ENCODE results near the gene ZNF346. TPM values are rescaled to one million over a fixed set of nuclear protein-coding genes. Genes with fewer than 3 reads are reported as not detected.
A peak's percentile ranks its signal among the peaks of the same experiment; 100 is the strongest.

The ZNF346 gene
- total RNA-seq, 3 donors from 2014 or later (not counting 1 experiment from before 2014, with no cell fraction given) = 20.2 to 27.9 (median 21.6) TPM

DNA sequence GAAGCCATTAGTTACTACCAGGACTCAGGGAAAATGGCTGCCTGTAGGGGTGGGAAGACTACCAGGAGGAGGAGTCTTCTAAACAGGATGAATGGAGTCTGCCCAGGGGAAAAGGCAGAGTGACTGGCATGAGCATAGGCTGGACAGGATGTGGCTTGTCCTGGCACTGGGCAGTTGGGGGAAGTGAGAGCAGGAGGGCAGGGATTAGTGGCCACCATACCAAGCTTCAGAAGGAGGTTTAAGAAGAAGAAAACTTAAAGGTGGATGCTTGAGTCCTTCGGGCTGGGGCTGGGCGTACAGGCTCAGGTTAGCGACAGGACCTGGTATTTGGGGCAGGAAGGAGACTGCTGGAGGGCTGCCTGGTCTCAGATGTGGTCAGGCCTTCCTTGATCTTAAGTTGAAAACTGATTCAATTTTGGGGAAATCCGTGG lies 106.1 kb downstream of the ZNF346 start:
- Mint-ChIP-seq H3K4me1 (peaks cover 0 to 24% of the 10 kb centered on the region in 2 donors), H3K27me3 (ENCODE audit: low read depth in 2 of 2) (no peaks in the 10 kb centered on the region), H3K27ac (peak overlapping the region in 1 of 2 donors; percentile 20), H3K9me3 (no peaks in the 10 kb centered on the region), H3K4me3 (no peak overlapping the region), H3K36me3 (no peaks in the 10 kb centered on the region)
- 46% methylated on average over 4 of the region's 4 CpGs for WGBS (ENCODE audit: insufficient coverage)
- intact Hi-C loops (cut with micrococcal nuclease) = no loop called here
- TF ChIP-seq, protein P1, sequence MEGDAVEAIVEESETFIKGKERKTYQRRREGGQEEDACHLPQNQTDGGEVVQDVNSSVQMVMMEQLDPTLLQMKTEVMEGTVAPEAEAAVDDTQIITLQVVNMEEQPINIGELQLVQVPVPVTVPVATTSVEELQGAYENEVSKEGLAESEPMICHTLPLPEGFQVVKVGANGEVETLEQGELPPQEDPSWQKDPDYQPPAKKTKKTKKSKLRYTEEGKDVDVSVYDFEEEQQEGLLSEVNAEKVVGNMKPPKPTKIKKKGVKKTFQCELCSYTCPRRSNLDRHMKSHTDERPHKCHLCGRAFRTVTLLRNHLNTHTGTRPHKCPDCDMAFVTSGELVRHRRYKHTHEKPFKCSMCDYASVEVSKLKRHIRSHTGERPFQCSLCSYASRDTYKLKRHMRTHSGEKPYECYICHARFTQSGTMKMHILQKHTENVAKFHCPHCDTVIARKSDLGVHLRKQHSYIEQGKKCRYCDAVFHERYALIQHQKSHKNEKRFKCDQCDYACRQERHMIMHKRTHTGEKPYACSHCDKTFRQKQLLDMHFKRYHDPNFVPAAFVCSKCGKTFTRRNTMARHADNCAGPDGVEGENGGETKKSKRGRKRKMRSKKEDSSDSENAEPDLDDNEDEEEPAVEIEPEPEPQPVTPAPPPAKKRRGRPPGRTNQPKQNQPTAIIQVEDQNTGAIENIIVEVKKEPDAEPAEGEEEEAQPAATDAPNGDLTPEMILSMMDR (IDR thresholded peaks at IDR 0.05) = no peak
- H3K4me1 ChIP-seq (ENCODE audit: control insufficient read depth, insufficient read depth, low read length) = peaks cover 10% of the 10 kb centered on the region
- no peak overlapping the region for H3K27ac ChIP-seq (ENCODE audit: low read length)
- no peak overlapping the region for H3K4me3 ChIP-seq (ENCODE audit: low read length)
- ATAC-seq (no peak), DNase-seq (peak in 1 of 2 donors; percentile 64)
- no peaks in the 10 kb centered on the region for H3K9me3 ChIP-seq (ENCODE audit: control insufficient read depth, insufficient read depth, low read length)
- no peaks in the 10 kb centered on the region for H3K36me3 ChIP-seq (ENCODE audit: control insufficient read depth, insufficient read depth, low read length)
- H3K27me3 ChIP-seq (ENCODE audit: control insufficient read depth, insufficient read depth, low read length) = no peaks in the 10 kb centered on the region

- ATAC-seq = no peak
- Mint-ChIP-seq H3K9me3 (no peaks in the 10 kb centered on the region), H3K27me3 (ENCODE audit: low read depth in 2 of 2) (no peaks in the 10 kb centered on the region), H3K27ac (peak overlapping the region in 1 of 2 donors; percentile 72), H3K4me1 (peaks cover 12 to 34% of the 10 kb centered on the region in 2 donors), H3K36me3 (peaks cover 4% of the 10 kb centered on the region), H3K4me3 (peak overlapping the region; percentile 79)
- no peaks in the 10 kb centered on the region for H3K27me3 ChIP-seq (ENCODE audit: control insufficient read depth, insufficient read depth, low read length)
- intact Hi-C loops (cut with micrococcal nuclease) = no loop called here
- 86% methylated on average over 5 of the region's 5 CpGs for WGBS (ENCODE audit: insufficient coverage)
- H3K27ac ChIP-seq (ENCODE audit: low read length) = no peak overlapping the region
- no peak overlapping the region for H3K4me3 ChIP-seq (ENCODE audit: low read length)
- TF ChIP-seq, protein P1 (IDR thresholded peaks at IDR 0.05) = no peak
- peak in 1 of 2 donors; percentile 10 for DNase-seq
- peaks cover 20% of the 10 kb centered on the region for H3K4me1 ChIP-seq (ENCODE audit: control insufficient read depth, insufficient read depth, low read length)
- peaks cover 4% of the 10 kb centered on the region for H3K36me3 ChIP-seq (ENCODE audit: control insufficient read depth, insufficient read depth, low read length)
- H3K9me3 ChIP-seq (ENCODE audit: control insufficient read depth, insufficient read depth, low read length) = no peaks in the 10 kb centered on the region
Observed at GRCh38 chr5:177130211-177131018, 107.9 kb downstream of the ZNF346 start.

Other genes starting within 250 kb of the ZNF346 start
- not detected for gene UNC5A, start 212.1 kb upstream of the ZNF346 start, total RNA-seq
- gene HK3, start 123.3 kb upstream of the ZNF346 start, total RNA-seq = 10 to 100 TPM in 2 of 3 donors, 1 to 10 TPM in 1; 6.6 to 56.1 (median 26.2) TPM
- 10 to 100 TPM; 55.1 to 75.7 (median 57.3) TPM for gene UIMC1, start 15.9 kb upstream of the ZNF346 start, total RNA-seq
- 1 to 10 TPM in 2 of 3 donors, under 1 TPM in 1; 0.72 to 1.5 (median 1.3) TPM for gene FGFR4, start 64.2 kb downstream of the ZNF346 start, total RNA-seq
- 100 to 1,000 TPM; 117 to 147 (median 143) TPM for gene NSD1, start 111.1 kb downstream of the ZNF346 start, total RNA-seq

All from natural killer cell (primary cell).